Endometrial microvascular endothelial cells (primary cell): ENCODE data around the gene GXYLT2. TPM values are rescaled to one million over a fixed set of nuclear protein-coding genes. Genes with fewer than 3 reads are reported as not detected.

Experiments used
- in situ Hi-C: cut with HindIII; loops from 2 replicates; pipeline ENCODE4 v1.10.0; 2017; ENCODE audit warnings: low sequenced_read_pairs, low pct_unique_long_range_greater_than_20kb; ENCODE audit errors: inconsistent ontology term
- total RNA-seq: library from RNA; depleted of rRNA; stranded (reverse); fragments of >200 nt; gene quantifications from one replicate; pipeline ENCODE4 v1.2.3, GENCODE V29; 2015; ENCODE audit errors: inconsistent ontology term

The GXYLT2 gene
- total RNA-seq, 1 donor from 2014 or later = not detected

GRCh38 chr3:72891053-72891855 lies 3.4 kb downstream of the GXYLT2 start:
- in situ Hi-C loops = no loop called here

- in situ Hi-C loops = no loop called here
Observed at GRCh38 chr3:72892081-72892775, 4.4 kb downstream of the GXYLT2 start.

- in situ Hi-C loops = no loop called here
Observed at GRCh38 chr3:72892870-72893269, 5.0 kb downstream of the GXYLT2 start.

GRCh38 chr3:72894976-72895552 lies 7.2 kb downstream of the GXYLT2 start:
- in situ Hi-C loops = no loop called here

GRCh38 chr3:72896996-72897757 lies 9.3 kb downstream of the GXYLT2 start:
- in situ Hi-C loops = no loop called here

- in situ Hi-C loops = no loop called here
Observed at GRCh38 chr3:72897758-72898007, 9.8 kb downstream of the GXYLT2 start.

GRCh38 chr3:72899349-72899765 lies 11.5 kb downstream of the GXYLT2 start:
- in situ Hi-C loops = no loop called here

GRCh38 chr3:72900048-72900447 lies 12.2 kb downstream of the GXYLT2 start:
- in situ Hi-C loops = no loop called here

GRCh38 chr3:72901840-72902239 lies 14.0 kb downstream of the GXYLT2 start:
- in situ Hi-C loops = no loop called here

GRCh38 chr3:72903004-72903403 lies 15.2 kb downstream of the GXYLT2 start:
- in situ Hi-C loops = no loop called here

GRCh38 chr3:72904163-72904562 lies 16.3 kb downstream of the GXYLT2 start:
- in situ Hi-C loops = no loop called here

GRCh38 chr3:72906154-72906553 lies 18.3 kb downstream of the GXYLT2 start:
- in situ Hi-C loops = no loop called here

- in situ Hi-C loops = no loop called here
Observed at GRCh38 chr3:72907131-72907711, 19.4 kb downstream of the GXYLT2 start.

- in situ Hi-C loops = no loop called here
Observed at GRCh38 chr3:72907731-72908620, 20.1 kb downstream of the GXYLT2 start.

GRCh38 chr3:72909591-72909990 lies 21.7 kb downstream of the GXYLT2 start:
- in situ Hi-C loops = no loop called here

- in situ Hi-C loops = no loop called here
Observed at GRCh38 chr3:72912532-72912931, 24.7 kb downstream of the GXYLT2 start.

GRCh38 chr3:72914383-72914782 lies 26.5 kb downstream of the GXYLT2 start:
- in situ Hi-C loops = no loop called here

- in situ Hi-C loops = no loop called here
Observed at GRCh38 chr3:72916250-72916649, 28.4 kb downstream of the GXYLT2 start.
